Parathyroid adenoma (tissue), 2 donors: ENCODE data around the gene ZNF282.

ENCODE experiments used
- H2AFZ ChIP-seq: fragments of 300-600 bp; sonication (generic); one replicate; pipeline ENCODE4 v1.7.0; 2017; ENCODE audit warnings: antibody characterized with exemption, mild to moderate bottlenecking
- H3K27ac ChIP-seq: fragments of 300-600 bp; sonication (generic); one replicate; pipeline ENCODE4 v1.7.0; 2017
- H3K27me3 ChIP-seq: fragments of 300-600 bp; sonication (generic); one replicate; pipeline ENCODE4 v1.7.0; 2017; ENCODE audit warnings: low read length; ENCODE audit not compliant: control insufficient read depth, insufficient read depth
- H3K36me3 ChIP-seq: fragments of 300-600 bp; sonication (generic); one replicate; pipeline ENCODE4 v1.7.0; 2017; ENCODE audit warnings: low read length; ENCODE audit not compliant: control insufficient read depth, insufficient read depth
- H3K4me1 ChIP-seq: fragments of 300-600 bp; sonication (generic); one replicate; pipeline ENCODE4 v1.7.0; 2017; ENCODE audit warnings: control low read depth
- H3K4me2 ChIP-seq: fragments of 300-600 bp; sonication (generic); one replicate; pipeline ENCODE4 v1.7.0; 2017; ENCODE audit warnings: low read length
- H3K4me3 ChIP-seq: fragments of 300-600 bp; sonication (generic); one replicate; pipeline ENCODE4 v1.7.0; 2017; ENCODE audit warnings: low read depth, low read length
- H3K79me2 ChIP-seq: fragments of 300-600 bp; sonication (generic); one replicate; pipeline ENCODE4 v1.7.0; 2017; ENCODE audit warnings: control low read depth
- H3K9ac ChIP-seq: fragments of 300-600 bp; sonication (generic); one replicate; pipeline ENCODE4 v1.7.0; 2017; ENCODE audit warnings: mild to moderate bottlenecking
- H3K9me3 ChIP-seq: fragments of 300-600 bp; sonication (generic); one replicate; pipeline ENCODE4 v1.7.0; 2017; ENCODE audit warnings: low read length; ENCODE audit not compliant: control insufficient read depth
- CTCF ChIP-seq: fragments of 300-600 bp; sonication (generic); IDR thresholded peaks from one replicate; pipeline ENCODE4 v1.7.0; 2017; ENCODE audit warnings: antibody characterized with exemption, mild to moderate bottlenecking
- donor health status: primary hyperparathyroidism.

The ZNF282 gene

GRCh38 chr7:149191851-149192250 lies 3.5 kb upstream of the ZNF282 start:
- Histone ChIP-seq H3K9ac (no peak overlapping the region), H3K27me3 (no peaks in the 10 kb centered on the region), H3K4me1 (no peaks in the 10 kb centered on the region), H3K79me2 (peaks cover 9% of the 10 kb centered on the region), H3K9me3 (no peaks in the 10 kb centered on the region), H3K36me3 (no peaks in the 10 kb centered on the region), H3K27ac (no peak overlapping the region), H2AFZ (no peak overlapping the region), H3K4me3 (no peak overlapping the region), H3K4me2 (no peak overlapping the region)
- TF ChIP-seq CTCF, result no peak

- H3K36me3 ChIP-seq, result no peaks in the 10 kb centered on the region
- peak overlapping the region; percentile 91 for H3K4me2 ChIP-seq
- TF ChIP-seq CTCF, result no peak
- peak overlapping the region; percentile 93 for H3K27ac ChIP-seq
- H3K27me3 ChIP-seq, result no peaks in the 10 kb centered on the region
- H3K4me1 ChIP-seq, result no peaks in the 10 kb centered on the region
- H3K4me3 ChIP-seq, result peak overlapping the region; percentile 84
- peak overlapping the region; percentile 97 for H2AFZ ChIP-seq
- no peak overlapping the region for H3K9ac ChIP-seq
- H3K9me3 ChIP-seq, result no peaks in the 10 kb centered on the region
- peaks cover 30% of the 10 kb centered on the region for H3K79me2 ChIP-seq
Observed at GRCh38 chr7:149194799-149195179, 557 bp upstream of the ZNF282 start.

GRCh38 chr7:149196151-149196704 lies 882 bp downstream of the ZNF282 start:
- no peak for TF ChIP-seq CTCF
- Histone ChIP-seq H3K36me3 (no peaks in the 10 kb centered on the region), H3K27ac (peak overlapping the region; percentile 48), H3K4me3 (peak overlapping the region; percentile 71), H3K79me2 (peaks cover 36% of the 10 kb centered on the region), H3K4me1 (no peaks in the 10 kb centered on the region), H3K9ac (peak overlapping the region; percentile 74), H3K4me2 (peak overlapping the region; percentile 95), H3K9me3 (no peaks in the 10 kb centered on the region), H2AFZ (peak overlapping the region; percentile 76), H3K27me3 (no peaks in the 10 kb centered on the region)

- Histone ChIP-seq H3K4me3 (peak overlapping the region; percentile 71), H3K4me2 (peak overlapping the region; percentile 95), H3K9ac (peak overlapping the region; percentile 74), H3K79me2 (peaks cover 37% of the 10 kb centered on the region), H3K27ac (peak overlapping the region; percentile 48), H3K9me3 (no peaks in the 10 kb centered on the region), H2AFZ (peak overlapping the region; percentile 76), H3K27me3 (no peaks in the 10 kb centered on the region), H3K4me1 (no peaks in the 10 kb centered on the region), H3K36me3 (no peaks in the 10 kb centered on the region)
- TF ChIP-seq CTCF, result no peak
Observed at GRCh38 chr7:149196705-149197171, 1.4 kb downstream of the ZNF282 start.

GRCh38 chr7:149197675-149198074 lies 2.3 kb downstream of the ZNF282 start:
- no peak overlapping the region for H3K4me3 ChIP-seq
- no peaks in the 10 kb centered on the region for H3K36me3 ChIP-seq
- peaks cover 43% of the 10 kb centered on the region for H3K79me2 ChIP-seq
- H3K9ac ChIP-seq, result no peak overlapping the region
- H2AFZ ChIP-seq, result no peak overlapping the region
- no peak for TF ChIP-seq CTCF
- no peaks in the 10 kb centered on the region for H3K9me3 ChIP-seq
- no peaks in the 10 kb centered on the region for H3K27me3 ChIP-seq
- H3K4me1 ChIP-seq, result no peaks in the 10 kb centered on the region
- no peak overlapping the region for H3K4me2 ChIP-seq
- no peak overlapping the region for H3K27ac ChIP-seq
